Amniotic epithelial cell (primary cell): ENCODE data around the gene SLC47A1.
"Not testable (repeated sequence)": the region's sequence is repeated elsewhere in the genome, so short reads cannot be mapped to it uniquely, and the experiment has no call there.

Experiments
- DNase-seq: peaks from one replicate; pipeline ENCODE4 v3.0.0-alpha.2; 2010; ENCODE audit warnings: low read depth

The SLC47A1 gene, protein sequence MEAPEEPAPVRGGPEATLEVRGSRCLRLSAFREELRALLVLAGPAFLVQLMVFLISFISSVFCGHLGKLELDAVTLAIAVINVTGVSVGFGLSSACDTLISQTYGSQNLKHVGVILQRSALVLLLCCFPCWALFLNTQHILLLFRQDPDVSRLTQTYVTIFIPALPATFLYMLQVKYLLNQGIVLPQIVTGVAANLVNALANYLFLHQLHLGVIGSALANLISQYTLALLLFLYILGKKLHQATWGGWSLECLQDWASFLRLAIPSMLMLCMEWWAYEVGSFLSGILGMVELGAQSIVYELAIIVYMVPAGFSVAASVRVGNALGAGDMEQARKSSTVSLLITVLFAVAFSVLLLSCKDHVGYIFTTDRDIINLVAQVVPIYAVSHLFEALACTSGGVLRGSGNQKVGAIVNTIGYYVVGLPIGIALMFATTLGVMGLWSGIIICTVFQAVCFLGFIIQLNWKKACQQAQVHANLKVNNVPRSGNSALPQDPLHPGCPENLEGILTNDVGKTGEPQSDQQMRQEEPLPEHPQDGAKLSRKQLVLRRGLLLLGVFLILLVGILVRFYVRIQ

DNA sequence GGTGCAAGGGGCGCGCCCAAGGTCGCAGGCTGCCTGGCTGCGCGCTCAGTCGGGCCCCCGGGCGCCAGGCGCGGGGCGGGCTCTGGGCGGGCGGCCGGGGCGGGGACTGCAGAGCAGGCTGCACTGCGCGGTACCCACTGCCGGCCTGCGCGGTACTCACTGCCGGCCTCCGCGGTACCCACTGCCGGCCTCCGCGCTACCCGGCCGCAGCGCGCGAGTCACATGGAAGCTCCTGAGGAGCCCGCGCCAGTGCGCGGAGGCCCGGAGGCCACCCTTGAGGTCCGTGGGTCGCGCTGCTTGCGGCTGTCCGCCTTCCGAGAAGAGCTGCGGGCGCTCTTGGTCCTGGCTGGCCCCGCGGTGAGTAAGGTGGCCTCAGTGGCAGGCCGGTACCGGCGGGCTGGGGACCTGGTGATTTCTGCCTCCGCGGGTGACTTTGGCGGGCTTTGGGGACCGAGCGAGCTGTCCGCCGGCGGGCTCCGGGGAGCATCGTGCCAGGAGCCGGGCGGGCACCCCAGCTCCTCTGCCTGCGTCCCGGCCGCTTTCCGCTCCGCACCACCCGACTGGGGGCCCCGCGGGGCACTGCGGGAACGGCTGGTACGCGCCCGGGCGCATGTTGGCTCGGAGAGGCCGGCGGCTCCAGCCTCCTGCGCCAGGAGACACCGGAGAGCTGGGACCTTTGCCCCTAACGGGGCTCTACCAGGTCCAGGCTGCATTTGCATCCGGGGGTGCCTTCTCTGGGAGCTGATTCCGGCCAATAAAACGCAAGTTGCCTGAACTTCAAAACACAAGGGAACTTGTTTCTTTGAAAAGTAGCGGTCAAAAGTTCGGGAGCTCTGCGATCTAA, at the start of gene SLC47A1:
Gene SLC47A1, plus strand, starts transcription at position 137 of the 844 bp plus-strand sequence. Its CDS starts 86 bp downstream, at position 223.
- DNase-seq = no peak

DNA sequence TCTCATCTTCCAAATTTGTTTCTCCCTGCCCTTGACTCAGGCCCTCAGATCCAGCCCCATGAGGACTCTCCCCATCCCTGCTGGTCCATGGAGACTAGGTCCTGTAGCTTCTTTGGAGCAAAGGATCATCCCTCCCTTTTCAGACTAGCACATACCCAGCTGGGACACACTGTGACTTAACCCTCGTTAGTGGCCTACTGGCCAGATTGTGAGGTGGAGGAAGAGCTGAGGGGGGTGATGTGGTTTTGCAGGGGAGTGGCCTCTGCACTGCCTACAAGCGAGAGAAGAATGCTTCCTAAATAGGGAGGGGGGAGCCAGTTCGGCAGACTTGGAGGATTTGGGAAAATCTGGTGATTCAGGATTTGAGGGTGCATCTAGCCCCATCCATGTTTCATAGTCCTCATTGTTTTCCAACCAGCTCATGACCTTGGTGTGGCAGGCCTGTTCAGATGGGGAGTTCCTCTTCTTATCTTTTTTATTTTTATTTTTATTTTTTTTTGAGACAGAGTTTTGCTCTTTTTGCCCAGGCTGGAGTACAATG, 47.8 kb upstream of the SLC47A1 start:
- no peak for DNase-seq

DNA sequence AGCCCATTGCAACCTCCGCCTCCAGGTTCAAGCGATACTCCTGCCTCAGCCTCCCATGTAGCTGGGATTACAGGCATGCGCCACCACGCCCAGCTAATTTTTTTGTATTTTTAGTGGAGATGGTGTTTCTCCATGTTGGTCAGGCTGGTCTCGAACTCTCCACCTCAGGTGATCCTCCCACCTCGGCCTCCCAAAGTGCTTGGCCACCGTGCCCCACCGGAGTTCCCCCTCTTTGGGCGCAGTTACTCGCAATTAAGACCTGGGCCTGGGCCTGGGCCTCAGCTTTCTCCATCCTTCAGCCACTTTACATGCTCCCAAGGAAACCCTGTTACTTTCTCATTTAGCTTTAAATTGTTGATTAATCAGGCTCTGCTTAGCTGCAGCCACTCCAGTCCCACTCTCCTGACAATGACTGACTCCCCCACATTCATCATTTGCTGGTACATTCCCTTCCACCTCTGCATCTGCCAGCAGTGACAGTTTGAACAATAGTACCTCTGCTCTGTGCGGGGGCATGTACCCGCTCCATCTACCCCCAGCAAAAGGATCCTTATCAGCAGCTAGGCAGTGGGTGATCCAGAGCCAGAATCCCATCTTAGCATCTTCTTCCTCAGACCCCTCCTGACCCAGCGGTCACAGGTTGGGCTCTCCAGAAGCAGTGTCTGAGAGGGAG, 47.2 kb upstream of the SLC47A1 start:
- no peak for DNase-seq

DNA sequence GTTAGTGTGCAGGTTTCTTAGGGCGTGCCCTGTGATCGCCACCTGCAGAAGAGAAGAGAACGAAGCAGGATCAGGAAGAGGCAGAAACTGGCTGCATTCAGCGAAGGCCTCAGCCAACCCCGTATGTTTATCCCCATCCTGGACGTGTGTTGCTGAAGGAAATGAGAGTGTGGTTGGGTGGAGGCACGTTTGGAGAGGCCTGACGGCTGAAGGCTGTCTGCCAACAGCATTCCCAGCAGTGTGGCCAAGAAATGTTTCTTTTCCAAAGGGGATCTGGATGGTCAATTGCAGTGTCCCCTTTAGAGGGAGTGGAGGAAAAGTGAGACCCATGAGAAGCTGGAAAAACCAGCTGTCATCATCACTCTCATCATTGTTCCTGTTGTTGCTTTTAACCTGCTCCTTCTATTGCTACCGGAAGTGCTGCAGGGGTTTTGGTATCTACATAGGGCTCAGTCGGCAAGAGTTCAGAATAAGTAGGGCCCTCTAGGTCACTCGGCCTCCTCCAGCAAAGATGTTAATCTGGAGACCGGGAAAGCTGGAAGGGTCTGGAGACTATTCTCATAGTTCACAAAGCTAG, 46.5 kb upstream of the SLC47A1 start:
- no peak for DNase-seq

DNA sequence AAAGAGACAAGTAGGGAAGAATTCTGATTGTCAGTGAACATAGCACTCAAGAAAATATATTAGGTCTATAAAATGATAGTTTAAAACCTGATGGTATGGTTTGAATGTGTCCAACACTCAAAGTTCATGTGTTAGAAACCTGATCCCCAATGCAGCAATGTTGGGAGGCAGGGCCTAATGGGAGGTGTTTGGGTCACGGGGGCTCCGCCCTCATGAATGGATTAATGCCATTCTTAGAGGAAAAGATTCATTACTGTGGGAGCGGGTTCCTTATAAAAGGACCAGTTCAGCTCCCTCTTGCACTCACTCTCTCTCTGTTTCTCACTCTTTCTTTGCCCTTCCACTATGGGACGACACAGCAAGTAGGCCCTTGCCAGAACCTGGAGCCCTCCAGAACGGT, 41.5 kb upstream of the SLC47A1 start:
- no peak for DNase-seq

DNA sequence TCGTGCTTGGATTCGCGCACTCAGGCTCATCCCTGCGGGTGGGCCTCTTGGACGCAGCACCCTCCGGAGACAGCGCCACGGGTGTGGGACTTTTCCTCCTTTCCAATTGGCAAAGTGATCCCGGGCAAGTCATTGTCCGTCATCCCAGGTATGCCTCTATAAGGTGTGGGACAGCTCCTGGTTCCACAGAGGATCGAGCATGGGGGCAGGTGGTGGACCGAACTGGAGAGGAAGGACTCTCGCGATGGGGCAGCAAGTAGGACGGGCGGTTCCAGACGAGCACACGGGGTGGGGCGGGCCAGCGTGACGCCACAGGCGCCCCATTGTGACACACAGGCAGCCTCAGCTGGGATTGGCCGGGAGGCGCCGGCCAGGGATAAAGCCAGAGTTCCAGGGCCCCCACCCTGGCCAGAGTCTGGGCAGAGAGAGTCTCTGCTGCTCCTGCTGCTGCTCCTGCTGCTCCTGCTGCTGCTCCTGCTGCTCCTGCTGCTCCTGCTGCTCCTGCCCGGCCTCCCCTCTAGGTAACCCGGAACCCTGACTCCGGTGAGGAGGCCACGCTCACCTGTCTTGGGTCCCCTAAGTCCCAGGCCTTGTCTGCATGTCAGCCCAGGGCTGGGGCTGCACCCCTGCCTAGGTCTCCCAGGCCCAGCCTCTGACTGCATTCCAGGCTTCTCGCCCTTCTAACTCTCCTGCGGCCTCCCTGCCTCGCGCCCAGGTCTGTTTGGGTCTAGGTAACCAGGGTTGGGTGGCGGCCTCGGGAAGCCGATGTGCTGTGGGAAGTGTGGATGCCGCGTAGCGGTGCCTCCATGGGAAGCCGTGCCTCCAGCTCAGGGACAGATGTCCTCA, 38.5 kb upstream of the SLC47A1 start:
- DNase-seq = no peak

DNA sequence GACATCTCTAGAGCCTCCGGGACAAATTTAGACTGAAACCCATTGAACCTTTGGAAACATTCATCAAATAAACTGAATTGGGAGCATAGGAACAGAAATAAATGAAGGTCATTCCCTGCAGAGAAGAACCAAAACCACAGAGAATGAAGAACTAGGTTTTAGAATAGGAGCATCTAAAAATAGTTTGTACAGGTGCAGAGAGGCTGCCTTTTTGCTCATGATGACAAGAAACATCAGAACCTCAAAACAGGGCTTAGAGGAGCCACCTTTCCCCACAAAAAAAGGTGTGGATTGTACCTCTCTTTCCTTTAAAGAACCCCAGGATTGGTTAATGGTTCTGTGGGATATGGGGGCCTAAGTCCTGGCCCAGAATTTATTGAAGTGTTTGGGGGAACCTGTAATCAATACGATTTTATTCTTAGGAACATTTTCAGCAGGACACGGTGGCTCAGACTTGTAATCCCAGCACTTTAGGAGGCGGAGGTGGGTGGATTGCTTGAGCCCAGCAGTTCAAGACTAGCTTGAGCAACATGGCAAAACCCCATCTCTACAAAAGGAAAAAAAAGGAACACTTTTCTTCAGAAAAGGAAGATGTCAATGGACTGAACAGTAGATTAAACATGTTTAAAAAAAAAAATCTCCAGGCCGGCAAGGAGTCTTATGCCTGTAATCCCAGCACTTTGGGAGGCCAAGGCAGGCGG, 37.7 kb upstream of the SLC47A1 start:
- no peak for DNase-seq

- DNase-seq = no peak
These were observed 36.0 kb upstream of the SLC47A1 start for GRCh38 chr17:19497624-19498023.

- no peak for DNase-seq
These were observed 32.4 kb upstream of the SLC47A1 start for GRCh38 chr17:19501219-19501618.

- no peak for DNase-seq
These were observed 31.1 kb upstream of the SLC47A1 start for GRCh38 chr17:19502517-19502916.

DNA sequence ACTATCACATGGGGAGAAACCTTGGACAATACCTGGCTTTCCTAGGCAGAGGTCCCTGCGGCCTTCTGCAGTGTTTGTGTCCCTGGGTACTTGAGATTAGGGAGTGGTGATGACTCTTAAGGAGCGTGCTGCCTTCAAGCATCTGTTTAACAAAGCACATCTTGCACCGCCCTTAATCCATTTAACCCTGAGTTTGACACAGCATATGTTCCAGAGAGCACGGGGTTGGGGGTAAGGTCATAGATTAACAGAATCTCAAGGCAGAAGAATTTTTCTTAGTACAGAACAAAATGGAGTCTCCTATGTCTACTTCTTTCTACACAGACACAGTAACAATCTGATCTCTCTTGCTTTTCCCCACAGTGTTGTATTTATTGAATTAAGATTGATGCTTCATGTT, 28.1 kb upstream of the SLC47A1 start:
- DNase-seq = not testable (repeated sequence)

DNA sequence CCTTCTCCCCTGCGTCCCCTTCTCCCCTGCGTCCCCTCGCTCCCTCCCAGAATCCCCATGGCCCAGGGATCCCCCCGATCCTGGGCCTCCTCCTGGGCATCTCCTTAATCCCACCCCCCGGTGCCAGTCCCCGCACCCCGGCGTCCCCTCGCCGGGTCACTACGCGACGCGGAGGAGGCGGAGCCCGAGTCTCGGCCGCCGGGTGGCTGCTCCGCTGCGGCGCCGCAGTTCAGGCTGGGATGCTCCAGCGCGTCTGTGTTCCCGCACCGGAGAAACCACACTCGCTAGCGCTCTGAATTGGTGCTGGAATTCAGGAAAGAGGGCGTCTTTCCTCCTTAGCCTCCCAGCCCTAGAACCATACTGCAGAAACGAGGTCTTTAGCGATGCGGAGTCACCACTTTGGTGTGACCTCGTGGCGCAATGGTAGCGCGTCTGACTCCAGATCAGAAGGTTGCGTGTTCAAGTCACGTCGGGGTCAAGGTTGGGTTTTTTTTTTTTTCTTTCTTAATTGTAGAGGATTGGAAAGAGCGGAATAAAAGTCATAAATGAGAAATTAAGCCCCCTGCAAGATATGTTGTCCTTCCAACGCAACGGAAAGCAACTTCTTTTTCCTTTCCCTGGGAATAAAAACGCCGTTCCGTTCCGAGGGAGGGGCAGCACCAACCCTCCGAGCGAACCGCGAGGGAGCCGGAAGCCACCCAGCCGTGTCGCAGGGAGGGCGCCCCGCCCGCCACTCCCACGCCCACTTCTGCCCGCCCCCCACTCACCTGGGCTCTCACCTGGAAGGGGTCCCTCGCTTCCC, 25.7 kb upstream of the SLC47A1 start:
- DNase-seq = peak; percentile 89

GRCh38 chr17:19508577-19508867, 25.1 kb upstream of the SLC47A1 start:
- DNase-seq = no peak

DNA sequence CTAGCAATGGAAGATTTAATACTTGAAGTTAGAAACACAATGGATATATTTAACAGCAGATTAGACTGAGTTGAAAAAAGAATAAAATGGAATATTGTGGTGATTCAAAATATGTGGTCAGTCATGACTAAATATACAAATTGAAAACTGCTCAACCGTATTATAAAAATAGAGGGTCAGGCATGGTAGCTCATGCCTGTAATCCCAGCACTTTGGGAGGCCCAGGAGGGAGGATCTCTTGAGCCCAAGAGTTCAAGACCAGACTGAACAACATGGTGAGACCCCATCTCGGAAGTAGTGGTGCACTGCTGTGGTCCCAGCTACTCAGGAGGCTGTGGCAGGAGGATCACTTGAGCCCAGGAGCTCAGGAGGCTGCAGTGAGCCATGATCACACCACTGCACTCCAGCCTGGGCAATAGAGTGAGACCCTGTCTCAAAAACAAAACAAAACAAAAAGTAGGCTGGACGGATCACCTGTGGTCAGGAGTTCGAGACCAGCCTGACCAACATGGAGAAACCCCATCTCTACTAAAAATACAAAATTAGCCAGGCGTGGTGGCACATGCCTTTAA, 24.3 kb upstream of the SLC47A1 start:
- not testable (repeated sequence) for DNase-seq

GRCh38 chr17:19510903-19511302, 22.8 kb upstream of the SLC47A1 start:
- no peak for DNase-seq

DNA sequence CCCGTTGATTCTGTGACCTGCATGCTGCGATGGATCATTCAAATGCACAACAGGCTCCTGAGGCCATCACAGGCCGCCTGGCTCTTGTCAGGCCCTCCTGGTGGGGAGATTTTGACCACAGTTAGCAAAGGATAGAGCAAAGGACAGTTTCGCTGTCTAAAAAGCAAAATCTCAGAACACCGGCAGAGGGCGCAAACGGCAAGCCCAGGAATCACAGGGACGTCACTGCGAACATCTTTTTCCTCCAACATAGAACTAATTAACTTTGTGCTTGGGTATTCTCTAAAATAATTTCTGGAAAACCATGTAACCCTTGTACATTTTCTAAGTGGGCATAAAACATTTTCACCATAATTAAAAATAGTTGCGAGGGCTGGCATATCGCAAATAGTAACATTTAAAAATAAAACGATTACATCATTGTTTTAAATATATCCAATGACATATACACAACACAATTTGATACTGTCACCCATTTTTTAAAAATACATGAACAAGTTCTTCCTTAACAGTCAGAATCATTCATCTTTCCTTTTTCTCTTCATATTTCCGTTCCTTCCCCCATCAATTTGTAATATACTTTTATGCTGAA, 19.7 kb upstream of the SLC47A1 start:
- DNase-seq = peak; percentile 55

DNA sequence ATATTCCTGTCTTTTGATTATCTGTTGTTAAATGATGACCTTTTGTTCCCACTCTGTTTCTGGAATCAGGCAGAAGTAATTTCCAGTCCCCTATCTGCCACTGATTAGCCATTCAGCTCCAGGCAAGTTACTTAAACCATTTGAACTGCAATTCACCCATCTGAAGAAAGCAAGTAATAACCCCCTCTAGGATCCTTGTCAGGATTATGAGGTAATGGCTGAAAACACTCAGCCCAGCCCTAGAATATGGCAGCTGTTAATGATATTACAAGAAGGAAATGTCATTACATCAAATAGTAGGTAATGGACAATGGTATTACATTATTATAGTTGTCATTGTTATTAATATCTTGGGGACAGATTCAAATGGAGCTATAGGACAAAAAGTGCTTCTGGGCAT, 16.0 kb upstream of the SLC47A1 start:
- DNase-seq = no peak
